Left renal cortex interstitium (tissue), 4 donors: Measurements from ENCODE around the gene OR2B6. TPM values are rescaled to one million over a fixed set of nuclear protein-coding genes. Genes with fewer than 3 reads are reported as not detected.
"Not testable (repeated sequence)": the region's sequence is repeated elsewhere in the genome, so short reads cannot be mapped to it uniquely, and the experiment has no call there.

Experiments used
- DNase-seq, 4 donors: peaks; one replicate each; pipeline ENCODE4 v3.0.0-alpha.2; 2013; ENCODE audit warnings: low read depth in 4 of 4, low spot score in 2 of 4, missing footprints in 1 of 4
- polyA plus RNA-seq, 4 donors: library from polyadenylated mRNA; unstranded; fragments of 120-200 nt; gene quantifications; one replicate each; pipeline ENCODE4 v1.2.1, GENCODE V29; 2013; ENCODE audit not compliant: insufficient read length in 4 of 4

Gene OR2B6
- under 1 TPM in 2 of 4 donors, not detected in 2; 0.36 to 0.43 TPM for polyA plus RNA-seq

- DNase-seq = no peak
These were observed at the start of gene OR2B6 for GRCh38 chr6:27956941-27957340. Gene OR2B6 (plus strand): TSS chr6:27957241. CDS start chr6:27957241, 0 bp downstream.

GRCh38 chr6:27908017-27908416, 49.0 kb upstream of the OR2B6 start:
- DNase-seq = no peak

- no peak for DNase-seq
These were observed 45.0 kb upstream of the OR2B6 start, which contains the start of gene OR2B2 for GRCh38 chr6:27911956-27912446. Gene OR2B2 (minus strand): TSS chr6:27912396. CDS start chr6:27912319, 77 bp downstream.

- DNase-seq = no peak
These were observed 34.1 kb upstream of the OR2B6 start for GRCh38 chr6:27922949-27923348.

GRCh38 chr6:27924179-27924578, 32.9 kb upstream of the OR2B6 start:
- no peak for DNase-seq

GRCh38 chr6:27928041-27928440, 29.0 kb upstream of the OR2B6 start:
- DNase-seq = not testable (repeated sequence)

GRCh38 chr6:27929930-27930329, 27.1 kb upstream of the OR2B6 start:
- not testable (repeated sequence) for DNase-seq

GRCh38 chr6:27931209-27931608, 25.8 kb upstream of the OR2B6 start:
- no peak for DNase-seq

- no peak for DNase-seq
These were observed 16.3 kb upstream of the OR2B6 start for GRCh38 chr6:27940766-27941165.

- not testable (repeated sequence) for DNase-seq
These were observed 14.0 kb upstream of the OR2B6 start for GRCh38 chr6:27943072-27943471.

GRCh38 chr6:27948237-27948636, 8.8 kb upstream of the OR2B6 start:
- DNase-seq = no peak

GRCh38 chr6:27951040-27951439, 6.0 kb upstream of the OR2B6 start:
- no peak for DNase-seq

GRCh38 chr6:27957516-27957915, 475 bp downstream of the OR2B6 start:
- DNase-seq = no peak

GRCh38 chr6:27962506-27962905, 5.5 kb downstream of the OR2B6 start:
- DNase-seq = no peak

GRCh38 chr6:27966044-27966443, 9.0 kb downstream of the OR2B6 start:
- no peak for DNase-seq

GRCh38 chr6:27966816-27967426, 9.9 kb downstream of the OR2B6 start:
- DNase-seq = no peak

GRCh38 chr6:27970444-27970843, 13.4 kb downstream of the OR2B6 start:
- no peak for DNase-seq

- no peak for DNase-seq
These were observed 15.7 kb downstream of the OR2B6 start for GRCh38 chr6:27972750-27973149.

GRCh38 chr6:27977387-27977786, 20.3 kb downstream of the OR2B6 start:
- no peak for DNase-seq

GRCh38 chr6:27978705-27979104, 21.7 kb downstream of the OR2B6 start:
- DNase-seq = no peak

- DNase-seq = no peak
These were observed 23.1 kb downstream of the OR2B6 start for GRCh38 chr6:27980111-27980510.

GRCh38 chr6:27986928-27987725, 30.1 kb downstream of the OR2B6 start:
- no peak for DNase-seq
